ENCODE measurements around the gene CATSPERZ. TPM values are rescaled to one million over a fixed set of nuclear protein-coding genes. Genes with fewer than 3 reads are reported as not detected.

Gene CATSPERZ
- total and polyA plus RNA-seq, 9 of the 15 experiments (the other 6 are each of a cell fraction or from before 2014, with no cell fraction given) = 0.86 to 8.5 (median 3.5) TPM

DNA sequence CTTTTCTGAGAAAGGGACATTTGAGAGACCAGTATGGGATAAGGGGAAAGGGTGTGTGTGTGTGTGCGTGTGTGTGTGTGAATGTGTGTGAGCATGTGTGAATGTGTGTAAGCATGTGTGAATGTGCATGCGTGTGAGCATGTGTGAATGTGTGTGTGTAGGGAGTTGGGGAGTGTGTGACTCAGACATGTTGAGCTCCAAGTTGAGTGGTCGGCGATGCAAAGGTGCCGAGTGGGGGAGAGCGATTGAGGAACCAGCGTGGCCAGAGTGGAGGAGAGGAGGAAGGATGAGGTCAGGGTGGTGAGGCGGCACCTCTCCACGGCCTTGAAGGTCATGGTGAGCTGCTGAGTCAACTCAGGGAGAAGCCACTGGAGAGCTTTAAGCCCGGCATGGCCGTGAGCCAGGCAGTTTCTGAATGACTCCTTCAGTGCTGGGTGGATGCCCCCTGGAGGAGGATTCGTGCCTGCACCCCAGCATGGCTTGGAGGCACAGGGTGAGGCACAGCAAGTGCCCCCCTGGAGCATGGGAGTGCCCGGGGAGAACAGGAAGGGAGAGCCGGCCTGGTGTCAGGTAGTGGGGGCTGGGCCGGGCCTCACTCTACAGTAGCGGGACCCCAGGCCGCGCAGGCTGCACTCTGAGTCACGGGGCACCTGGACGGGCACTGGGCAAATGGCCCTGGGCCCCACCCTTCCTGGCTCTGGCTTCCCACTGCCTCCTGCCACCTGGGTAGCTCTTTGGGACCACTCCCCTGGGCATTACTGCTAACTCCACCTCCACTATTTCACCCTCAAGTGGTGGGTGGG lies 31.6 kb downstream of the CATSPERZ start (continued):
- TF ChIP-seq CSDE1 (IDR thresholded peaks at IDR 0.05) (peak in 1 of 2 experiments; percentile 86; a peak in 1 of 4 replicates), POLR3A (IDR thresholded peaks at IDR 0.05; ENCODE audit: borderline replicate concordance, extremely low read depth, insufficient read depth, insufficient read length) (no peak), TAL1 (IDR thresholded peaks at IDR 0.05) (peak; percentile 15; the same call in 1 of the 2 replicates), GTF2F1 (IDR thresholded peaks at IDR 0.05; ENCODE audit: low read depth, low read length) (no peak), ZKSCAN1 (IDR thresholded peaks at IDR 0.05; ENCODE audit: low read depth, low read length) (no peak), CXXC5 (CRISPR knock-in tag; IDR thresholded peaks at IDR 0.05) (peak; percentile 56), NBN (IDR thresholded peaks at IDR 0.05; ENCODE audit: low read depth) (peak; percentile 90), ZC3H11A (IDR thresholded peaks at IDR 0.05; ENCODE audit: low read depth, low read length) (no peak), C11orf30 (IDR thresholded peaks at IDR 0.05; ENCODE audit: low read depth) (peak; percentile 82), KDM2B (CRISPR knock-in tag; IDR thresholded peaks at IDR 0.05) (no peak), RBFOX2 (IDR thresholded peaks at IDR 0.05; ENCODE audit: low read depth, low read length) (peak; percentile 55), ZKSCAN8 (CRISPR knock-in tag; IDR thresholded peaks at IDR 0.05) (no peak)
- TF ChIP-seq, protein P1, sequence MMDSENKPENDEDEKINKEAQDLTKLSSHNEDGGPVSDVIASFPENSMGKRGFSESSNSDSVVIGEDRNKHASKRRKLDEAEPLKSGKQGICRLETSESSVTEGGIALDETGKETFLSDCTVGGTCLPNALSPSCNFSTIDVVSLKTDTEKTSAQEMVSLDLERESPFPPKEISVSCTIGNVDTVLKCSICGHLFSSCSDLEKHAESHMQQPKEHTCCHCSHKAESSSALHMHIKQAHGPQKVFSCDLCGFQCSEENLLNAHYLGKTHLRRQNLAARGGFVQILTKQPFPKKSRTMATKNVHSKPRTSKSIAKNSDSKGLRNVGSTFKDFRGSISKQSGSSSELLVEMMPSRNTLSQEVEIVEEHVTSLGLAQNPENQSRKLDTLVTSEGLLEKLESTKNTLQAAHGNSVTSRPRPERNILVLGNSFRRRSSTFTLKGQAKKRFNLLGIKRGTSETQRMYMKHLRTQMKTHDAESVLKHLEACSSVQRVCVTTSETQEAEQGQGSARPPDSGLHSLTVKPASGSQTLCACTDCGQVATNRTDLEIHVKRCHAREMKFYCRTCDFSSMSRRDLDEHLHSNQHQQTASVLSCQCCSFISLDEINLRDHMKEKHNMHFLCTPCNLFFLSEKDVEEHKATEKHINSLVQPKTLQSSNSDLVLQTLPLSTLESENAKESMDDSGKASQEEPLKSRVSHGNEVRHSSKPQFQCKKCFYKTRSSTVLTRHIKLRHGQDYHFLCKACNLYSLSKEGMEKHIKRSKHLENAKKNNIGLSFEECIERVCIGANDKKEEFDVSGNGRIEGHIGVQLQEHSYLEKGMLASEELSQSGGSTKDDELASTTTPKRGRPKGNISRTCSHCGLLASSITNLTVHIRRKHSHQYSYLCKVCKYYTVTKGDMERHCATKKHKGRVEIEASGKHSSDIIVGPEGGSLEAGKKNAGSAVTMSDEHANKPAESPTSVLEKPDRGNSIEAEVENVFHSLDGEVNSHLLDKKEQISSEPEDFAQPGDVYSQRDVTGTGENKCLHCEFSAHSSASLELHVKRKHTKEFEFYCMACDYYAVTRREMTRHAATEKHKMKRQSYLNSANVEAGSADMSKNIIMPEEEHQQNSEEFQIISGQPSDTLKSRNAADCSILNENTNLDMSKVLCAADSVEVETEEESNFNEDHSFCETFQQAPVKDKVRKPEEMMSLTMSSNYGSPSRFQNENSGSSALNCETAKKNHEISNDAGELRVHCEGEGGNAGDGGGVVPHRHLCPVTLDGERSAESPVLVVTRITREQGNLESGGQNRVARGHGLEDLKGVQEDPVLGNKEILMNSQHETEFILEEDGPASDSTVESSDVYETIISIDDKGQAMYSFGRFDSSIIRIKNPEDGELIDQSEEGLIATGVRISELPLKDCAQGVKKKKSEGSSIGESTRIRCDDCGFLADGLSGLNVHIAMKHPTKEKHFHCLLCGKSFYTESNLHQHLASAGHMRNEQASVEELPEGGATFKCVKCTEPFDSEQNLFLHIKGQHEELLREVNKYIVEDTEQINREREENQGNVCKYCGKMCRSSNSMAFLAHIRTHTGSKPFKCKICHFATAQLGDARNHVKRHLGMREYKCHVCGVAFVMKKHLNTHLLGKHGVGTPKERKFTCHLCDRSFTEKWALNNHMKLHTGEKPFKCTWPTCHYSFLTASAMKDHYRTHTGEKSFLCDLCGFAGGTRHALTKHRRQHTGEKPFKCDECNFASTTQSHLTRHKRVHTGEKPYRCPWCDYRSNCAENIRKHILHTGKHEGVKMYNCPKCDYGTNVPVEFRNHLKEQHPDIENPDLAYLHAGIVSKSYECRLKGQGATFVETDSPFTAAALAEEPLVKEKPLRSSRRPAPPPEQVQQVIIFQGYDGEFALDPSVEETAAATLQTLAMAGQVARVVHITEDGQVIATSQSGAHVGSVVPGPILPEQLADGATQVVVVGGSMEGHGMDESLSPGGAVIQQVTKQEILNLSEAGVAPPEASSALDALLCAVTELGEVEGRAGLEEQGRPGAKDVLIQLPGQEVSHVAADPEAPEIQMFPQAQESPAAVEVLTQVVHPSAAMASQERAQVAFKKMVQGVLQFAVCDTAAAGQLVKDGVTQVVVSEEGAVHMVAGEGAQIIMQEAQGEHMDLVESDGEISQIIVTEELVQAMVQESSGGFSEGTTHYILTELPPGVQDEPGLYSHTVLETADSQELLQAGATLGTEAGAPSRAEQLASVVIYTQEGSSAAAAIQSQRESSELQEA (IDR thresholded peaks at IDR 0.05; ENCODE audit: low read depth) = peak; percentile 44; the same call in 1 of the 2 replicates
- TF ChIP-seq, protein P2, sequence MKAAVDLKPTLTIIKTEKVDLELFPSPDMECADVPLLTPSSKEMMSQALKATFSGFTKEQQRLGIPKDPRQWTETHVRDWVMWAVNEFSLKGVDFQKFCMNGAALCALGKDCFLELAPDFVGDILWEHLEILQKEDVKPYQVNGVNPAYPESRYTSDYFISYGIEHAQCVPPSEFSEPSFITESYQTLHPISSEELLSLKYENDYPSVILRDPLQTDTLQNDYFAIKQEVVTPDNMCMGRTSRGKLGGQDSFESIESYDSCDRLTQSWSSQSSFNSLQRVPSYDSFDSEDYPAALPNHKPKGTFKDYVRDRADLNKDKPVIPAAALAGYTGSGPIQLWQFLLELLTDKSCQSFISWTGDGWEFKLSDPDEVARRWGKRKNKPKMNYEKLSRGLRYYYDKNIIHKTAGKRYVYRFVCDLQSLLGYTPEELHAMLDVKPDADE (conservative IDR thresholded peaks at IDR 0.05; ENCODE audit: control insufficient read depth, low read depth, low read length) = no peak
- TF ChIP-seq, protein P3, sequence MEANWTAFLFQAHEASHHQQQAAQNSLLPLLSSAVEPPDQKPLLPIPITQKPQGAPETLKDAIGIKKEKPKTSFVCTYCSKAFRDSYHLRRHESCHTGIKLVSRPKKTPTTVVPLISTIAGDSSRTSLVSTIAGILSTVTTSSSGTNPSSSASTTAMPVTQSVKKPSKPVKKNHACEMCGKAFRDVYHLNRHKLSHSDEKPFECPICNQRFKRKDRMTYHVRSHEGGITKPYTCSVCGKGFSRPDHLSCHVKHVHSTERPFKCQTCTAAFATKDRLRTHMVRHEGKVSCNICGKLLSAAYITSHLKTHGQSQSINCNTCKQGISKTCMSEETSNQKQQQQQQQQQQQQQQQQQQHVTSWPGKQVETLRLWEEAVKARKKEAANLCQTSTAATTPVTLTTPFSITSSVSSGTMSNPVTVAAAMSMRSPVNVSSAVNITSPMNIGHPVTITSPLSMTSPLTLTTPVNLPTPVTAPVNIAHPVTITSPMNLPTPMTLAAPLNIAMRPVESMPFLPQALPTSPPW (CRISPR knock-in tag; IDR thresholded peaks at IDR 0.05) = peak; percentile 57
